D721Med (cell line): Measurements from ENCODE around the gene SLC7A6OS.

ENCODE experiments used
- DNase-seq: peaks from one replicate; pipeline ENCODE4 v3.0.0; 2011; ENCODE audit warnings: low spot score; ENCODE audit not compliant: insufficient read length
- FAIRE-seq: peaks from 2 replicates; lab custom pipeline; 2011; peaks lifted over from hg19 to GRCh38; lab: Jason Lieb, UNC
- TF ChIP-seq, protein P1 (sequence below): IDR thresholded peaks from 2 replicates; pipeline ENCODE4 v1.5.1; 2012; ENCODE audit warnings: mild to moderate bottlenecking, control low read depth; ENCODE audit not compliant: insufficient read depth; ENCODE audit errors: missing control alignments

The SLC7A6OS gene

DNA sequence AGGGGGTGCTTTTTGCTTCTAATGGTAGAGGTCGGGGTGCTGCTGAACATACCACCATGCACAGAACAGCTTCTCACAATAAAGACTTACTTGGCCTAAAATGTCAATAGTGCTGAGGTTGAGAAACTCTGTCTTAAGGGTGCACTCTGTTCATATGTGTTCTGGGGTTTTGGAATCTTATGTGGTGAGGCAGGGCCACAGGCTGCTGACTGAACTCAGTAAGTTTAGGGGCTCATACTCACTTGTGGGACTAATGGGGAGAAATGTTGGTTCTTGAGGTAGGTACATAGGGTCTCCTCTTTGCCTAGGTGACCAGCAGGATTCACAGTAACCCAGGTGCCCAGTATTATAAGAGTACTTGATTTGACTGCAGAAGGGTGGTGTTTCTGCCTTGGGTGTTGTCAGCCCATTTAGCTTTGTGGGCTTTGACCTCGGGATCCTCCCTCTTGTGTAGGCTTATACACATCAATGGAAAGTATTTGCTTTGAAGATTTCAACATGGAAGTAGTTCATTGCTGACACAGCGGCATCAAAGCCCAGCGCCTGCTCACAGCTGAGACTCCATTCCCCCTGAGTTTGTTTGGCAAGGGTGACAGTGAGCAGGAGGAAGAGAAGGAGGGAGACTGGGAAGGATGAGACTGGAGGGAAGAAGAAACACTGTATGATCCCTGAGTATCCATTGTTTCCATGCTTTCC lies 29.2 kb downstream of the SLC7A6OS start:
- no peak for DNase-seq
- TF ChIP-seq, protein P1, sequence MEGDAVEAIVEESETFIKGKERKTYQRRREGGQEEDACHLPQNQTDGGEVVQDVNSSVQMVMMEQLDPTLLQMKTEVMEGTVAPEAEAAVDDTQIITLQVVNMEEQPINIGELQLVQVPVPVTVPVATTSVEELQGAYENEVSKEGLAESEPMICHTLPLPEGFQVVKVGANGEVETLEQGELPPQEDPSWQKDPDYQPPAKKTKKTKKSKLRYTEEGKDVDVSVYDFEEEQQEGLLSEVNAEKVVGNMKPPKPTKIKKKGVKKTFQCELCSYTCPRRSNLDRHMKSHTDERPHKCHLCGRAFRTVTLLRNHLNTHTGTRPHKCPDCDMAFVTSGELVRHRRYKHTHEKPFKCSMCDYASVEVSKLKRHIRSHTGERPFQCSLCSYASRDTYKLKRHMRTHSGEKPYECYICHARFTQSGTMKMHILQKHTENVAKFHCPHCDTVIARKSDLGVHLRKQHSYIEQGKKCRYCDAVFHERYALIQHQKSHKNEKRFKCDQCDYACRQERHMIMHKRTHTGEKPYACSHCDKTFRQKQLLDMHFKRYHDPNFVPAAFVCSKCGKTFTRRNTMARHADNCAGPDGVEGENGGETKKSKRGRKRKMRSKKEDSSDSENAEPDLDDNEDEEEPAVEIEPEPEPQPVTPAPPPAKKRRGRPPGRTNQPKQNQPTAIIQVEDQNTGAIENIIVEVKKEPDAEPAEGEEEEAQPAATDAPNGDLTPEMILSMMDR, result no peak
- FAIRE-seq, result no peak

DNA sequence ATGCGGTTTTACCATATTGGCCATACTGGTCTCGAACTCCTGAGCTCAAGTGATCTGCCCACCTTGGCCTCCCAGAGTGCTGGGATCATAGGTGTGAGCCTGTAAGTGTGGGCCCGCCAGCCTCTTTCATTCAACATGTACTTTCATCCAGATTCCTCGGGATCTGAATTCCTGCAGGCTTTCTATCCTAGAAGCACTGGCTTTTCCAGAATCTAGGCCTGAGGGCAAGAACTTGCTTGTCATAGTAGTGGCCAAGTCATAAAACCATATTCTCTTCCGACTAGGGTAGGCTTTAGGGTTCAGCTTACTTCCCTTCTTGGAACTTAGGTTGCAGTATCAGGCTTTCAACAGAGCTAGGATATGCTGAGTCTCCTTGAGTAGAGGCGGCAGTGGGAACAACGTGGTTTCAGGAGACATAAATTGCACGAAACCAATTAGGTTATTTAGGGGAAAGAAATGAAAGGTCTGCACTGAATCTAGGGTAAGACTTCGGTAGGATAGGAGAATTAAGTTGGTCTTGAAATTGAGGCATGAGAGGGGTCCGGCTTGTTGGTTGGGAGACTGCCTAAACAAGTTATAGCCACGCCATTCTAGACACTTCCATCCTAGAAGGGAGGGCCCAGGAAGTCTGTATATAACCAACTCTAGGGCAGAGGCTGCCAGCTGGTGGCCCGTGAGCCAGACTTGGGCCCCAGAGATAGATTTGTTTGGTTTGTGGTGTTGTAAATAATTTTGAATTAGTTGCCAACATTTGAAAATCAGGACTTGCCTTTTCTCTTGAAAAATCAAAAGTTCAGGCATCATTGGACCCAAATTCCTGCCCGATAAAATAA lies 30.8 kb downstream of the SLC7A6OS start:
- TF ChIP-seq, protein P1, result no peak
- DNase-seq (no peak), FAIRE-seq (no peak)

DNA sequence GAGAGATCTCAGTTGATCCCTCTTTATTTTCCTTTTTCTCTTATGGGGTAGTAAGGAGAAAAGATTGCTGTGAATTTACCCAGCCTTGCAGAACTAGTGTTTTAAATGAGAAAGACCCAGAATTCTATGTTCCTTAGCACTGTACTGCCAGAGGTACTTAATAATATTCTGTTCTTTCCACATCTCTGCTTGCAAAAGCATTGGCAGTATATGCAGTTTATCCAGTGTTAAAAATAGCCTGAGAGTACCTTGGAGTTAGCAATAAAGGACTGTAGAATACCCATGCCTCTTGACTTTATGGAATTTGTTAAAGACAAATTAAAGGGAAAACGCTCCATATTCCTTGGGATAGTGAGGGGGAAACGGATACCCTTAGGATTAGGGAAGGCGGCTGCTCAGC lies 34.5 kb downstream of the SLC7A6OS start:
- DNase-seq (no peak), FAIRE-seq (no peak)
- TF ChIP-seq, protein P1, result no peak

DNA sequence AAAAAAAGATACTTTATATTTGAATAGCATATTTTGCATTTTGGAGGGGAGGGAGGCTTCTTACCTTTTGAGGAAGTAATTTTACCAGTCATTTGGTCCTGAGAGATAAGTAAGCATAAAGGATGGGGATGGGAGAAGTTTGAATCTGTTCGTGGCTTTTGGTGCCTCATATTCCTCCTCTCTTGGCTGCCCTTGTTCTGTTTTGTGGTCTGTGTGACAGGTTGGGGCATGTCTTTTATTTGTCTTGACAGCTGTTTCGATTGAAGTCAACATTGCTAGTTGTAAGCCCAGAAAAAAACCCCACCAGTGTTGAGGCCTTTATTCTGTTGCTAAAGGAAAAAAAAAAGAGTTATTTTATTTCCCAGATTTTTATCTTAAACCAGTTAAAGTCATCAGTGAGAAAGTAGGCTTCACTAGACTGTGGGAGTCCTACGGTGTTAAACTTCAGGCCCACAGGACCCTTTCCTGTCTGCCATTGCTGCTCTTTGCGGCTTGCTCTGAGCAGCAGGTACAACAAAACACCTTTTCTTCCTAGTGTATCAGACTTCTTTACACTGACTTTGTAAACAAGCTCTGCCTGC lies 35.0 kb downstream of the SLC7A6OS start:
- TF ChIP-seq, protein P1, result no peak
- no peak for FAIRE-seq
- DNase-seq, result no peak

DNA sequence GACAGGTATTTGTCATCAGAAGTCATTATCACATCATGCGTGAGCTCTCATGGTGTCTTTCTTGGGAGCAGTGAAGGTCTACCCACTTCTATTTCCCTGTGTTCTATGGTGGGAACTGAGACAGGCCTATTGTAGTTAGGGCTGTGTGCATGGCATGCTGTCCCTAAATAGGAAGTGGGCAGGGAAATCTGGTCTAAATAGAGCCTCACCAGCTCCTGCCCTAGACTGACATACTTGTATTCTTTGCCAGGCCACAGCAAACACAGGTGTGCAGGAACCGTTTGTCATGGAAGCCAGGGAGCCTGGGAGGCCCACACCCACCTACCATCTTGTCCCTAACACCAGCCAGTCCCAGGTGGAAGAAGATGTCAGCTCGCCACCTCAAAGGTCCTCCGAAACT lies 36.3 kb downstream of the SLC7A6OS start:
- DNase-seq (no peak), FAIRE-seq (no peak)
- TF ChIP-seq, protein P1, result no peak

DNA sequence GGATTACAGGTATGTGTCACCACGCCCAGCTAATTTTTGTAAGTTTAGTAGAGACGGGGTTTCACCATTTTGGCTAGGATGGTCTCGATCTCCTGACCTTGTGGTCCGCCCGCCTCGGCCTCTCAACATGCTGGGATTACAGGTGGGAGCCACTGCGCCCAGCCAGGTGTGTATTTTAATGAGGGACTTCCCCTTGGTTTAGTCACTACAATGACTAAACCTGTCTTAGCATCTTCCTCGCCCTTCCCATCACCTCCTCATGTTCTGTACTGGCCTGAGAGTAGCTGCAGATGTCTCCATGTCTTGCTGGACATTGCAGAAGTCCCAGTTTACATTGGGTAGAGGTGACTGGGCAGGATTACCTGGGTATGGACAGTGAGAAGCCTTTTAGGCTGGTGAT lies 36.9 kb downstream of the SLC7A6OS start:
- TF ChIP-seq, protein P1, result no peak
- no peak for DNase-seq
- no peak for FAIRE-seq
